Measurements from ENCODE around the gene TMEM87B.

Gene TMEM87B

DNA sequence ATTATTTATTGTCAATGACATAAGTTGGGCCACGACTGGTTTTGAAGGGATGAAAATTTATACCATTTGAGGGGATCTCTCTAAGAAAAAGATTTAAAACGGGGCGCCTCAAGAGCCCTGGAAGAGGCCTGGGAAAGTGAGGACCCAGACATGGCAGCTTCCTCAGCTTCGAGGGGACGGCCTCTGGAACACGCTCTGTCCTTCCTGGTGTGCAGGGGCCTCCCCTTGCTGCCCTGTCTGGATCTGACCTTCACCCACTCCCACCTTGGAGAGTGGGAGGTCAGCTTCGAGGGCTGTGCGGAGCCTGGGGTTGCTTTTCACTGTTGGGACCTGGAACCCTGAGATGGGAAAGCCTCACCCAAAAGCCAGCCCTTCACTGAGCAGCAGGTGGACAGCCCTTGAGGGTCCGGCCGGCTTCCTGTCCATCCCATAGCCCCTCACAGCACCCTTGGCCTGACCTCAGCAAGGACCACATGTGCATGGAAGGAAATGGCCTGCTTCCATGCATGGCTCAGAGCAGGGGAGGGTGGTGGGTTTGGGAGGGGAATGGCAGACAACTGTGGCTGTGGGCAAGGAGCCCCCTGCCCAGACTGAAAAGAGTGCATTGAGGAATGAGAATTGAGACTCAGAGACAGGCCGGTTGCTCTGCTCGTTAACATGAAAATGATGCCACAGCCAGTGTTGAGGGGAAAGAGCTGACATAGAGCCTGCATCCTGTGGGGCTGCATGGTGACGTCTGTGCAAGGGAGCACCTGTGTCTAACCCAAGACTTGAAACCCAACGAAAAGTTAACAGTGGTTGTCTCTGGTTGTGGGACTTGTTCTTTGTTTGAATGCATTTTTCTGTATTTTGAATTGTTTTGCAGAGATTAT, 99.4 kb downstream of the TMEM87B start:
- Histone ChIP-seq H3K27me3 (ENCODE audit: insufficient read depth, low read length, poor library complexity) (no peaks in the 10 kb centered on the region), H2AK5ac (ENCODE audit: low read length) (no peak overlapping the region), H3K27ac (ENCODE audit: low read depth, low read length) (no peak overlapping the region), H3K56ac (ENCODE audit: low read length) (no peak overlapping the region), H3K18ac (ENCODE audit: low read length) (no peak overlapping the region), H3K4me3 (ENCODE audit: low read length) (no peak overlapping the region), H3K4me2 (ENCODE audit: low read length) (no peak overlapping the region), H3K9ac (ENCODE audit: low read length) (no peak overlapping the region), H4K8ac (ENCODE audit: low read depth, low read length) (no peak overlapping the region), H3K79me2 (ENCODE audit: control insufficient read depth, insufficient read depth, low read length) (no peaks in the 10 kb centered on the region), H3K23ac (ENCODE audit: low read length) (no peak overlapping the region), H3K36me3 (ENCODE audit: control insufficient read depth, insufficient read depth, low read length) (no peaks in the 10 kb centered on the region), H3K4ac (ENCODE audit: low read depth, low read length) (no peak overlapping the region), H4K5ac (ENCODE audit: low read length) (no peak overlapping the region), H3K4me1 (ENCODE audit: control insufficient read depth, low read depth, low read length) (no peaks in the 10 kb centered on the region), H2BK120ac (ENCODE audit: low read depth, low read length) (no peak overlapping the region), H2BK5ac (ENCODE audit: low read length) (no peak overlapping the region), H2BK15ac (replicated peaks; ENCODE audit: low read depth) (no peak overlapping the region), H3K79me1 (ENCODE audit: low read length) (no peaks in the 10 kb centered on the region)
- no peak for DNase-seq
- no CpG with 5 or more reads among the region's 14 CpGs for WGBS (ENCODE audit: extremely low coverage, insufficient coverage, low lambda C conversion rate)

DNA sequence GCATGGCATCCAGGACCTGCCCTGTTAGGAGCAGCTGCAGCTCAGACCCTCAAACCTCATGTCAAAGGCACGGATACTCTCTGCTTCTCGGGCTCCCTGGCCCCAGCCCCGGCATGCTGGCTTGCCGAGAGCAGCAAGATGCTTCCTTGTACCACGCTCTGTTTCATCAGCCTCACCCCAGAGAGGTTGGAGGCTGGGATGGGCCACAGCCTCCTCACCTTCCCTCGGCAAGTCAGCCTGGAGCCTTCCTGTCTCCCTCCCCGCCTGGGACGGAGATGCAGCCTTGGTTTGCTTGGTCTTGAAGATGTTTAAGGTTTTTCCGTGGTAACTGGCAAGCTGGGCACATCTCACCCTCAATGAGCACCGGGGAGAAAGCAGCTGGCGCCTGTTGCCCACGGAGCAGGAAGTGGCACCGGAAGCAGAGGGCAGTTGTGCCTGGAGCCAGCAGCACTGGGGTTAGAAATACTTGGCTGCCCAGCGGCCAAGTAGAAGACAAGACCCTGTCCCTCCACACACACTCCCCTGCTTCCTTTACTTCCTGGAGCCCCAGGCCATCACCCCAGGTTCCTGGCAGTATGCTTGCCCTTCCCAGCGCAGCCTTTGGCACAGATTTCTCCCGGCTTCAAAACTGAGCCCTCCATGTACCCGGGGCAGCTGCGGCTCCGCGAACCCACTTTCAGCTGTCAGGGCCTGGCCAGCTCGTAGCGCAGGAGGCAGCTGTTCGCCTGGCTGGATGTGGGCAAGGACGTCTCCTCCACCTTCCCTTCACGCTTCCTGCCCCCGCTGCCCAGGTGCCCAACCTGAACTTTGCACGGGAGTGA, 100.5 kb downstream of the TMEM87B start:
- no peak overlapping the region for H3K4me2 ChIP-seq (ENCODE audit: low read length)
- no peak overlapping the region for H3K23ac ChIP-seq (ENCODE audit: low read length)
- H2BK5ac ChIP-seq (ENCODE audit: low read length), result no peak overlapping the region
- H3K27ac ChIP-seq (ENCODE audit: low read depth, low read length), result no peak overlapping the region
- no peak overlapping the region for H3K9ac ChIP-seq (ENCODE audit: low read length)
- DNase-seq, result no peak
- no peaks in the 10 kb centered on the region for H3K27me3 ChIP-seq (ENCODE audit: insufficient read depth, low read length, poor library complexity)
- H2BK120ac ChIP-seq (ENCODE audit: low read depth, low read length), result no peak overlapping the region
- H2AK5ac ChIP-seq (ENCODE audit: low read length), result no peak overlapping the region
- H4K8ac ChIP-seq (ENCODE audit: low read depth, low read length), result no peak overlapping the region
- no peak overlapping the region for H3K4ac ChIP-seq (ENCODE audit: low read depth, low read length)
- WGBS (ENCODE audit: extremely low coverage, insufficient coverage, low lambda C conversion rate), result no CpG with 5 or more reads among the region's 27 CpGs
- H3K36me3 ChIP-seq (ENCODE audit: control insufficient read depth, insufficient read depth, low read length), result no peaks in the 10 kb centered on the region
- H2BK15ac ChIP-seq (replicated peaks; ENCODE audit: low read depth), result no peak overlapping the region
- H3K4me3 ChIP-seq (ENCODE audit: low read length), result no peak overlapping the region
- no peak overlapping the region for H3K56ac ChIP-seq (ENCODE audit: low read length)
- H3K79me2 ChIP-seq (ENCODE audit: control insufficient read depth, insufficient read depth, low read length), result no peaks in the 10 kb centered on the region
- no peaks in the 10 kb centered on the region for H3K4me1 ChIP-seq (ENCODE audit: control insufficient read depth, low read depth, low read length)
- no peaks in the 10 kb centered on the region for H3K79me1 ChIP-seq (ENCODE audit: low read length)
- no peak overlapping the region for H3K18ac ChIP-seq (ENCODE audit: low read length)
- no peak overlapping the region for H4K5ac ChIP-seq (ENCODE audit: low read length)

- no peak overlapping the region for H2BK5ac ChIP-seq (ENCODE audit: low read length)
- DNase-seq, result no peak
- WGBS (ENCODE audit: extremely low coverage, insufficient coverage, low lambda C conversion rate), result no CpG with 5 or more reads among the region's 21 CpGs
Observed at GRCh38 chr2:112156152-112156986, 101.3 kb downstream of the TMEM87B start.

GRCh38 chr2:112157472-112157871, 102.4 kb downstream of the TMEM87B start:
- no peaks in the 10 kb centered on the region for H3K36me3 ChIP-seq (ENCODE audit: control insufficient read depth, insufficient read depth, low read length)
- WGBS (ENCODE audit: extremely low coverage, insufficient coverage, low lambda C conversion rate), result no CpG with 5 or more reads among the region's 3 CpGs

More at GRCh38 chr2:112156152-112156986, 101.3 kb downstream of the TMEM87B start:
- Histone ChIP-seq H3K27me3 (ENCODE audit: insufficient read depth, low read length, poor library complexity) (no peaks in the 10 kb centered on the region), H3K9ac (ENCODE audit: low read length) (no peak overlapping the region), H4K8ac (ENCODE audit: low read depth, low read length) (no peak overlapping the region), H3K4ac (ENCODE audit: low read depth, low read length) (no peak overlapping the region), H3K23ac (ENCODE audit: low read length) (no peak overlapping the region), H2AK5ac (ENCODE audit: low read length) (no peak overlapping the region), H3K56ac (ENCODE audit: low read length) (no peak overlapping the region), H3K36me3 (ENCODE audit: control insufficient read depth, insufficient read depth, low read length) (no peaks in the 10 kb centered on the region), H3K4me3 (ENCODE audit: low read length) (no peak overlapping the region), H3K4me1 (ENCODE audit: control insufficient read depth, low read depth, low read length) (no peaks in the 10 kb centered on the region), H3K27ac (ENCODE audit: low read depth, low read length) (no peak overlapping the region), H3K18ac (ENCODE audit: low read length) (no peak overlapping the region), H3K79me2 (ENCODE audit: control insufficient read depth, insufficient read depth, low read length) (no peaks in the 10 kb centered on the region), H3K79me1 (ENCODE audit: low read length) (no peaks in the 10 kb centered on the region), H2BK15ac (replicated peaks; ENCODE audit: low read depth) (no peak overlapping the region), H2BK120ac (ENCODE audit: low read depth, low read length) (no peak overlapping the region), H3K4me2 (ENCODE audit: low read length) (no peak overlapping the region), H4K5ac (ENCODE audit: low read length) (no peak overlapping the region)

GRCh38 chr2:112159454-112159921, 104.4 kb downstream of the TMEM87B start:
- no peak overlapping the region for H3K4me3 ChIP-seq (ENCODE audit: low read length)
- H2BK120ac ChIP-seq (ENCODE audit: low read depth, low read length), result no peak overlapping the region
- no peaks in the 10 kb centered on the region for H3K4me1 ChIP-seq (ENCODE audit: control insufficient read depth, low read depth, low read length)
- H3K23ac ChIP-seq (ENCODE audit: low read length), result no peak overlapping the region
- no peak overlapping the region for H2AK5ac ChIP-seq (ENCODE audit: low read length)
- H3K4ac ChIP-seq (ENCODE audit: low read depth, low read length), result no peak overlapping the region
- H3K18ac ChIP-seq (ENCODE audit: low read length), result no peak overlapping the region
- no peak overlapping the region for H3K27ac ChIP-seq (ENCODE audit: low read depth, low read length)
- H3K79me2 ChIP-seq (ENCODE audit: control insufficient read depth, insufficient read depth, low read length), result no peaks in the 10 kb centered on the region
- no peaks in the 10 kb centered on the region for H3K36me3 ChIP-seq (ENCODE audit: control insufficient read depth, insufficient read depth, low read length)
- no peak overlapping the region for H3K9ac ChIP-seq (ENCODE audit: low read length)
- H4K5ac ChIP-seq (ENCODE audit: low read length), result no peak overlapping the region
- no peaks in the 10 kb centered on the region for H3K79me1 ChIP-seq (ENCODE audit: low read length)
- H3K56ac ChIP-seq (ENCODE audit: low read length), result no peak overlapping the region
- DNase-seq, result no peak
- H2BK15ac ChIP-seq (replicated peaks; ENCODE audit: low read depth), result no peak overlapping the region
- no peak overlapping the region for H4K8ac ChIP-seq (ENCODE audit: low read depth, low read length)
- H3K4me2 ChIP-seq (ENCODE audit: low read length), result no peak overlapping the region
- WGBS (ENCODE audit: extremely low coverage, insufficient coverage, low lambda C conversion rate), result no CpG with 5 or more reads among the region's 31 CpGs
- H3K27me3 ChIP-seq (ENCODE audit: insufficient read depth, low read length, poor library complexity), result no peaks in the 10 kb centered on the region
- no peak overlapping the region for H2BK5ac ChIP-seq (ENCODE audit: low read length)

More at GRCh38 chr2:112157472-112157871, 102.4 kb downstream of the TMEM87B start:
- Histone ChIP-seq H3K4me2 (ENCODE audit: low read length) (no peak overlapping the region), H2BK15ac (replicated peaks; ENCODE audit: low read depth) (no peak overlapping the region), H4K5ac (ENCODE audit: low read length) (no peak overlapping the region), H3K79me1 (ENCODE audit: low read length) (no peaks in the 10 kb centered on the region), H2BK120ac (ENCODE audit: low read depth, low read length) (no peak overlapping the region), H3K4ac (ENCODE audit: low read depth, low read length) (no peak overlapping the region), H3K56ac (ENCODE audit: low read length) (no peak overlapping the region), H4K8ac (ENCODE audit: low read depth, low read length) (no peak overlapping the region), H3K4me1 (ENCODE audit: control insufficient read depth, low read depth, low read length) (no peaks in the 10 kb centered on the region), H3K4me3 (ENCODE audit: low read length) (no peak overlapping the region), H3K79me2 (ENCODE audit: control insufficient read depth, insufficient read depth, low read length) (no peaks in the 10 kb centered on the region), H2BK5ac (ENCODE audit: low read length) (no peak overlapping the region), H2AK5ac (ENCODE audit: low read length) (no peak overlapping the region), H3K18ac (ENCODE audit: low read length) (no peak overlapping the region), H3K27ac (ENCODE audit: low read depth, low read length) (no peak overlapping the region), H3K23ac (ENCODE audit: low read length) (no peak overlapping the region), H3K27me3 (ENCODE audit: insufficient read depth, low read length, poor library complexity) (no peaks in the 10 kb centered on the region), H3K9ac (ENCODE audit: low read length) (no peak overlapping the region)
- no peak for DNase-seq

Measured in mesendoderm (in vitro differentiated cells).